Measurements from ENCODE around the gene GIT2. TPM values are rescaled to one million over a fixed set of nuclear protein-coding genes. Genes with fewer than 3 reads are reported as not detected.

The GIT2 gene
- total and polyA plus RNA-seq, 2 experiments from 2014 or later = 21.5 to 22.4 TPM

- Histone ChIP-seq H3K9me2 (replicated peaks; ENCODE audit: insufficient read depth) (no peaks in the 10 kb centered on the region), H3K79me2 (no peaks in the 10 kb centered on the region), H4K20me1 (ENCODE audit: insufficient read depth, poor library complexity, severe bottlenecking) (no peaks in the 10 kb centered on the region), H3K27ac (no peak overlapping the region), H3K36me3 (replicated peaks; ENCODE audit: insufficient read depth, low read depth) (no peaks in the 10 kb centered on the region), H3K4me1 (ENCODE audit: insufficient read depth) (peaks cover 20% of the 10 kb centered on the region), H3K4me2 (no peak overlapping the region), H3K27me3 (no peaks in the 10 kb centered on the region), H3K4me3 (no peak overlapping the region), H2AFZ (no peak overlapping the region), H3K9me3 (ENCODE audit: low read depth) (no peaks in the 10 kb centered on the region)
- WGBS (ENCODE audit: low lambda C conversion rate, missing lambda C conversion rate) = 40% methylated on average over 17 of the region's 17 CpGs
- DNase-seq (ENCODE audit: low spot score) = no peak
- TF ChIP-seq CTCF (IDR thresholded peaks at IDR 0.05; ENCODE audit: poor library complexity) (no peak), EZH2 (IDR thresholded peaks at IDR 0.05; ENCODE audit: borderline replicate concordance) (no peak), EZH2phosphoT487 (IDR thresholded peaks at IDR 0.05; ENCODE audit: low read depth, severe bottlenecking, unreplicated experiment) (no peak)
Observed at GRCh38 chr12:109944561-109945359, 51.4 kb downstream of the GIT2 start.

- H3K9me3 ChIP-seq (ENCODE audit: low read depth) = no peaks in the 10 kb centered on the region
- no peaks in the 10 kb centered on the region for H3K79me2 ChIP-seq
- no peaks in the 10 kb centered on the region for H3K9me2 ChIP-seq (replicated peaks; ENCODE audit: insufficient read depth)
- no peaks in the 10 kb centered on the region for H3K36me3 ChIP-seq (replicated peaks; ENCODE audit: insufficient read depth, low read depth)
- no peak overlapping the region for H3K27ac ChIP-seq
- 93% methylated on average over 7 of the region's 7 CpGs for WGBS (ENCODE audit: low lambda C conversion rate, missing lambda C conversion rate)
- no peak for TF ChIP-seq EZH2phosphoT487 (IDR thresholded peaks at IDR 0.05; ENCODE audit: low read depth, severe bottlenecking, unreplicated experiment)
- no peak for TF ChIP-seq EZH2 (IDR thresholded peaks at IDR 0.05; ENCODE audit: borderline replicate concordance)
- TF ChIP-seq CTCF (IDR thresholded peaks at IDR 0.05; ENCODE audit: poor library complexity) = no peak
- H3K4me1 ChIP-seq (ENCODE audit: insufficient read depth) = peaks cover 12% of the 10 kb centered on the region
- no peak overlapping the region for H2AFZ ChIP-seq
- DNase-seq (ENCODE audit: low spot score) = no peak
- H4K20me1 ChIP-seq (ENCODE audit: insufficient read depth, poor library complexity, severe bottlenecking) = no peaks in the 10 kb centered on the region
- H3K27me3 ChIP-seq = no peaks in the 10 kb centered on the region
- H3K4me3 ChIP-seq = no peak overlapping the region
- no peak overlapping the region for H3K4me2 ChIP-seq
Observed at GRCh38 chr12:109943811-109944210, 52.4 kb downstream of the GIT2 start.

DNA sequence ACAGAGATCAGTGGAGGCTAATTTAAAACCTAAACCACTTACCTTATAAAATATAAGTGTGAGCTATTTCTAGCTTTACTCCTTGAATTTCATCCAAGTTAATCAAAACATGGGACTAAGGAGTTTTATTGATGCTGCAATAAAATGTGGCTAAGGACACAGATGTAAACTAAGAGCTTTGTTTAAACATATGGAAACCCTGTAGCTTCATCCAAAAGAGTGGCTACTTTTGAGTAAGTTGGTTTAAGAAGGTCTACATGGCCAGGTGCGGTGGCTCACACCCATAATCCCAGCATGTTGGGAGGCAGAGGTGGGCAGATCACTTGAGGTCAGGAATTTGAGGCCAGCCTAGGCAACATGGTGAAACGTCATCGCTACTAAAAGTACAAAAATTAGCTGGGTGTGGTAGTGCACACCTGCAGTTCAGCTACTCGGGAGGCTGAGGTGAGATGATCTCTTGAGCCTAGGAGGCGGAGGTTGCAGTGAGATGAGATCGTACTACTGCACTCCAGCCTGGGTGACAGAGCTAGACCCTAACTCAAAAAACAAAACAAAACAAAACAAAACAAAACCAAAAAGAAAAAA, 55.7 kb downstream of the GIT2 start:
- Histone ChIP-seq H3K4me3 (no peak overlapping the region), H3K27ac (no peak overlapping the region), H3K4me2 (no peak overlapping the region), H3K9me2 (replicated peaks; ENCODE audit: insufficient read depth) (no peaks in the 10 kb centered on the region), H3K27me3 (no peaks in the 10 kb centered on the region), H3K79me2 (no peaks in the 10 kb centered on the region), H3K4me1 (ENCODE audit: insufficient read depth) (no peaks in the 10 kb centered on the region), H4K20me1 (ENCODE audit: insufficient read depth, poor library complexity, severe bottlenecking) (no peaks in the 10 kb centered on the region), H2AFZ (no peak overlapping the region), H3K9me3 (ENCODE audit: low read depth) (no peaks in the 10 kb centered on the region), H3K36me3 (replicated peaks; ENCODE audit: insufficient read depth, low read depth) (peaks cover 3% of the 10 kb centered on the region)
- TF ChIP-seq EZH2 (IDR thresholded peaks at IDR 0.05; ENCODE audit: borderline replicate concordance) (no peak), CTCF (IDR thresholded peaks at IDR 0.05; ENCODE audit: poor library complexity) (no peak), EZH2phosphoT487 (IDR thresholded peaks at IDR 0.05; ENCODE audit: low read depth, severe bottlenecking, unreplicated experiment) (no peak)
- WGBS (ENCODE audit: low lambda C conversion rate, missing lambda C conversion rate) = 78% methylated on average over 6 of the region's 6 CpGs
- DNase-seq (ENCODE audit: low spot score) = no peak

All from hepatocyte (in vitro differentiated cells).